ENCODE measurements around the gene HMOX2.

GRCh38 chr16:4495766-4496165, 19.6 kb downstream of the HMOX2 start:
- TF ChIP-seq CTCF (IDR thresholded peaks at IDR 0.05) (no peak), EP300 (IDR thresholded peaks at IDR 0.05; ENCODE audit: low read depth) (no peak), POLR2A (IDR thresholded peaks at IDR 0.05) (no peak)

All from transverse colon (tissue), 3 donors.